Right atrium auricular region (tissue), 2 donors: ENCODE results near the gene CD2AP. TPM values are rescaled to one million over a fixed set of nuclear protein-coding genes. Genes with fewer than 3 reads are reported as not detected.

Source experiments
- DNase-seq: peaks from one replicate; pipeline ENCODE4 v3.0.0-alpha.2; 2019; ENCODE audit warnings: low spot score
- H3K27ac ChIP-seq, 2 donors: fragments of 200-600 bp; sonication (generic); 1 replicate in 1 of 2; 2 replicates in 1 of 2; pipeline ENCODE4 v1.5.1; 2016 to 2019
- H3K27me3 ChIP-seq, 2 donors: fragments of 200-600 bp; sonication (generic); one replicate each; pipeline versions ENCODE4 v1.5.1 to v1.6.0; 2017 to 2019
- H3K36me3 ChIP-seq: fragments of 200-600 bp; sonication (generic); one replicate; pipeline ENCODE4 v1.5.1; 2016
- H3K4me1 ChIP-seq, 2 donors: fragments of 200-600 bp; sonication (generic); one replicate each; pipeline versions ENCODE4 v1.5.1 to v1.6.0; 2017 to 2019
- H3K4me3 ChIP-seq, 2 donors: fragments of 200-600 bp; sonication (generic); 1 replicate in 1 of 2; 2 replicates in 1 of 2; pipeline ENCODE4 v1.5.1; 2017 to 2019; ENCODE audit warnings: mild to moderate bottlenecking in 1 of 2, moderate library complexity in 1 of 2
- H3K9me3 ChIP-seq, 2 donors: fragments of 200-600 bp; sonication (generic); one replicate each; pipeline ENCODE4 v1.5.1; 2019
- CTCF ChIP-seq, 2 donors: fragments of 200-600 bp; sonication (generic); IDR thresholded peaks; one replicate each; pipeline ENCODE4 v1.5.1; 2019; ENCODE audit warnings: antibody characterized with exemption in 2 of 2
- total RNA-seq, 2 donors: library from RNA; depleted of rRNA; stranded (reverse); fragments of >200 nt; gene quantifications; one replicate each; pipeline ENCODE4 v1.1.0, GENCODE V29; 2016

The CD2AP gene
- total RNA-seq, 2 donors from 2014 or later = 9.8 to 10.8 TPM

GRCh38 chr6:47483853-47484546 is 6.4 kb downstream of the CD2AP start:
- no peak for DNase-seq
- no peak for TF ChIP-seq CTCF (IDR thresholded peaks at IDR 0.05)
- no peaks in the 10 kb centered on the region for H3K36me3 ChIP-seq
- H3K4me1 ChIP-seq = peaks cover 0 to 24% of the 10 kb centered on the region in 2 donors
- H3K4me3 ChIP-seq = no peak overlapping the region
- H3K27me3 ChIP-seq = no peaks in the 10 kb centered on the region
- no peak overlapping the region for H3K27ac ChIP-seq
- H3K9me3 ChIP-seq = no peaks in the 10 kb centered on the region

GRCh38 chr6:47484616-47485015 is 7.0 kb downstream of the CD2AP start:
- no peaks in the 10 kb centered on the region for H3K36me3 ChIP-seq
- no peaks in the 10 kb centered on the region for H3K9me3 ChIP-seq
- H3K4me3 ChIP-seq = no peak overlapping the region
- H3K4me1 ChIP-seq = peaks cover 0 to 18% of the 10 kb centered on the region in 2 donors
- H3K27ac ChIP-seq = no peak overlapping the region
- TF ChIP-seq CTCF (IDR thresholded peaks at IDR 0.05) = no peak
- no peaks in the 10 kb centered on the region for H3K27me3 ChIP-seq
- no peak for DNase-seq

- H3K4me1 ChIP-seq = peaks cover 0 to 15% of the 10 kb centered on the region in 2 donors
- TF ChIP-seq CTCF (IDR thresholded peaks at IDR 0.05) = no peak
- no peaks in the 10 kb centered on the region for H3K36me3 ChIP-seq
- H3K9me3 ChIP-seq = no peaks in the 10 kb centered on the region
- no peak for DNase-seq
- H3K27ac ChIP-seq = no peak overlapping the region
- H3K4me3 ChIP-seq = no peak overlapping the region
- no peaks in the 10 kb centered on the region for H3K27me3 ChIP-seq
These were observed 7.5 kb downstream of the CD2AP start for GRCh38 chr6:47485083-47485482.

- Histone ChIP-seq H3K4me1 (peaks cover 0 to 15% of the 10 kb centered on the region in 2 donors), H3K9me3 (no peaks in the 10 kb centered on the region), H3K27ac (no peak overlapping the region), H3K27me3 (no peaks in the 10 kb centered on the region), H3K4me3 (no peak overlapping the region), H3K36me3 (no peaks in the 10 kb centered on the region)
- no peak for TF ChIP-seq CTCF (IDR thresholded peaks at IDR 0.05)
- no peak for DNase-seq
These were observed 8.0 kb downstream of the CD2AP start for GRCh38 chr6:47485491-47486135.

- Histone ChIP-seq H3K27me3 (no peaks in the 10 kb centered on the region), H3K27ac (no peak overlapping the region), H3K4me3 (no peak overlapping the region), H3K9me3 (no peaks in the 10 kb centered on the region), H3K4me1 (no peaks in the 10 kb centered on the region), H3K36me3 (no peaks in the 10 kb centered on the region)
- DNase-seq = no peak
- TF ChIP-seq CTCF (IDR thresholded peaks at IDR 0.05) = no peak
These were observed 12.4 kb downstream of the CD2AP start for GRCh38 chr6:47489995-47490394.
